ENCODE data around the gene TNS1. TPM values are rescaled to one million over a fixed set of nuclear protein-coding genes. Genes with fewer than 3 reads are reported as not detected.

TNS1 gene
- total and polyA plus RNA-seq, 10 of the 15 experiments (the other 5 are each of a cell fraction or from before 2014, with no cell fraction given), result 0.05 to 0.44 TPM; not detected in 8

GRCh38 chr2:218009765-218010139 is 7.0 kb upstream of the TNS1 start:
- CTCF ChIA-PET, result no interaction called here

GRCh38 chr2:218009231-218009630 is 6.4 kb upstream of the TNS1 start:
- H4K20me1 ChIP-seq (ENCODE audit: control insufficient read depth, insufficient read depth), result no peaks in the 10 kb centered on the region; the same call in 1 of the 2 replicates
- FAIRE-seq, result no peak
- no peak for TF ChIP-seq PKNOX1 (IDR thresholded peaks at IDR 0.05)
- no peak for ATAC-seq
- no peak overlapping the region for H3K9ac ChIP-seq (ENCODE audit: control insufficient read depth, insufficient read depth, low read length)
- SMC1A ChIA-PET (ENCODE audit: uncharacterized antibody, unreplicated experiment), result no interaction called here
- no peak overlapping the region for H2AFZ ChIP-seq (ENCODE audit: control insufficient read depth, low read depth, low read length)
- in situ Hi-C loops (cut with MboI) (no loop called here), intact Hi-C loops (cut with micrococcal nuclease; ENCODE audit: unreplicated experiment) (no loop called here)
- no TSS peak for BruUV-seq (replicated peaks)
- no peaks in the 10 kb centered on the region for H3K4me1 ChIP-seq (ENCODE audit: control insufficient read depth, insufficient read depth, low read length)
- H3K4me3 ChIP-seq, result no peak overlapping the region
- CTCF ChIA-PET, result no interaction called here
- no peak overlapping the region for H3K4me2 ChIP-seq (ENCODE audit: control insufficient read depth, insufficient read depth)
- no peaks in the 10 kb centered on the region for H3K79me2 ChIP-seq (ENCODE audit: control insufficient read depth, insufficient read depth, low read length)
- POLR2A ChIA-PET, result no interaction called here
- DNase-seq (ENCODE audit: low read depth, low spot score), result no peak
- H3K9me3 ChIP-seq (replicated peaks; ENCODE audit: control insufficient read depth, insufficient read depth, low read length), result no peaks in the 10 kb centered on the region
- H3K27ac ChIP-seq (ENCODE audit: control insufficient read depth, insufficient read depth), result no peak overlapping the region
- RAD21 ChIA-PET (ENCODE audit: unreplicated experiment), result no interaction called here
- no peaks in the 10 kb centered on the region for H3K36me3 ChIP-seq (ENCODE audit: control insufficient read depth in 2 of 2, insufficient read depth in 2 of 2, low read length in 1 of 2)
- WGBS (ENCODE audit: insufficient coverage, insufficient replicate concordance, low lambda C conversion rate, missing lambda C conversion rate), result 0% methylated on average over 5 of the region's 8 CpGs
- H3K27me3 ChIP-seq (replicated peaks in 1 of 2; ENCODE audit: control insufficient read depth in 2 of 2, insufficient read depth in 2 of 2, low read length in 1 of 2), result peaks cover 6 to 16% of the 10 kb centered on the region in 2 experiments

More at GRCh38 chr2:218009765-218010139, 7.0 kb upstream of the TNS1 start:
- H3K27ac ChIP-seq (ENCODE audit: control insufficient read depth, insufficient read depth), result no peak overlapping the region
- TF ChIP-seq GATAD2B (conservative IDR thresholded peaks at IDR 0.05; ENCODE audit: low read depth) (no peak), TAF1 (IDR thresholded peaks at IDR 0.05; ENCODE audit: borderline replicate concordance, low read depth, low read length) (no peak), TBL1XR1 (IDR thresholded peaks at IDR 0.05; ENCODE audit: low read depth, low read length) (no peak), MEF2A (IDR thresholded peaks at IDR 0.05; ENCODE audit: insufficient read depth, low read depth, low read length) (no peak), HDGF (IDR thresholded peaks at IDR 0.05) (no peak), USF2 (IDR thresholded peaks at IDR 0.05; ENCODE audit: borderline replicate concordance, low read depth, low read length) (no peak), CHD2 (IDR thresholded peaks at IDR 0.05; ENCODE audit: borderline replicate concordance, low read depth, low read length) (no peak), TCF12 (IDR thresholded peaks at IDR 0.05; ENCODE audit: low read depth, low read length) (no peak), CREB1 (IDR thresholded peaks at IDR 0.05; ENCODE audit: low read depth) (no peak), NFYA (IDR thresholded peaks at IDR 0.05; ENCODE audit: borderline replicate concordance, low read depth, low read length) (no peak), FOS (IDR thresholded peaks at IDR 0.05; ENCODE audit: borderline replicate concordance, extremely low read depth, insufficient read length) (no peak)
- H3K27me3 ChIP-seq (replicated peaks in 1 of 2; ENCODE audit: control insufficient read depth in 2 of 2, insufficient read depth in 2 of 2, low read length in 1 of 2), result peaks cover 6 to 16% of the 10 kb centered on the region in 2 experiments
- H3K79me2 ChIP-seq (ENCODE audit: control insufficient read depth, insufficient read depth, low read length), result no peaks in the 10 kb centered on the region
- DNase-seq (ENCODE audit: low read depth, low spot score) (no peak), FAIRE-seq (no peak), ATAC-seq (no peak)
- no peak overlapping the region for H3K4me3 ChIP-seq
- SMC1A ChIA-PET (ENCODE audit: uncharacterized antibody, unreplicated experiment), result no interaction called here
- no peaks in the 10 kb centered on the region for H3K9me3 ChIP-seq (replicated peaks; ENCODE audit: control insufficient read depth, insufficient read depth, low read length)
- POLR2A ChIA-PET, result no interaction called here
- in situ Hi-C loops (cut with MboI), result no loop called here
- H3K36me3 ChIP-seq (ENCODE audit: control insufficient read depth in 2 of 2, insufficient read depth in 2 of 2, low read length in 1 of 2), result no peaks in the 10 kb centered on the region
- no peak overlapping the region for H3K9ac ChIP-seq (ENCODE audit: control insufficient read depth, insufficient read depth, low read length)
- no peaks in the 10 kb centered on the region; the same call in 1 of the 2 replicates for H4K20me1 ChIP-seq (ENCODE audit: control insufficient read depth, insufficient read depth)
- no peak overlapping the region for H2AFZ ChIP-seq (ENCODE audit: control insufficient read depth, low read depth, low read length)
- 14% methylated on average over 9 of the region's 20 CpGs for WGBS (ENCODE audit: insufficient coverage, insufficient replicate concordance, low lambda C conversion rate, missing lambda C conversion rate)
- intact Hi-C loops (cut with micrococcal nuclease; ENCODE audit: unreplicated experiment), result no loop called here
- no peaks in the 10 kb centered on the region for H3K4me1 ChIP-seq (ENCODE audit: control insufficient read depth, insufficient read depth, low read length)
- no peak overlapping the region for H3K4me2 ChIP-seq (ENCODE audit: control insufficient read depth, insufficient read depth)
- RAD21 ChIA-PET (ENCODE audit: unreplicated experiment), result no interaction called here
- no TSS peak for BruUV-seq (replicated peaks)
